Ishikawa (cell line): ENCODE data around the gene RALGAPA2.

Experiments used
- EP300 ChIP-seq: IDR thresholded peaks from 2 replicates; pipeline ENCODE4 v1.6.1; 2012; ENCODE audit warnings: borderline replicate concordance
- MAX ChIP-seq: IDR thresholded peaks from 2 replicates; pipeline ENCODE4 v1.6.1; 2012
- RAD21 ChIP-seq: IDR thresholded peaks from 2 replicates; pipeline ENCODE4 v1.6.1; 2012; ENCODE audit warnings: low read depth
- TAF1 ChIP-seq: IDR thresholded peaks from 2 replicates; pipeline ENCODE4 v1.6.1; 2012; ENCODE audit warnings: low read depth, mild to moderate bottlenecking
- TF ChIP-seq, protein P1 (sequence below): IDR thresholded peaks from 2 replicates; pipeline ENCODE4 v1.6.1; 2012

GRCh38 chr20:20435453-20435852 lies 277.0 kb downstream of the RALGAPA2 start:
- TF ChIP-seq RAD21 (no peak), EP300 (no peak), MAX (no peak), TAF1 (no peak)
- TF ChIP-seq, protein P1, sequence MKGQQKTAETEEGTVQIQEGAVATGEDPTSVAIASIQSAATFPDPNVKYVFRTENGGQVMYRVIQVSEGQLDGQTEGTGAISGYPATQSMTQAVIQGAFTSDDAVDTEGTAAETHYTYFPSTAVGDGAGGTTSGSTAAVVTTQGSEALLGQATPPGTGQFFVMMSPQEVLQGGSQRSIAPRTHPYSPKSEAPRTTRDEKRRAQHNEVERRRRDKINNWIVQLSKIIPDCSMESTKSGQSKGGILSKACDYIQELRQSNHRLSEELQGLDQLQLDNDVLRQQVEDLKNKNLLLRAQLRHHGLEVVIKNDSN: no peak
